GM23338 (cell line): Measurements from ENCODE around the gene VPS35. TPM values are rescaled to one million over a fixed set of nuclear protein-coding genes. Genes with fewer than 3 reads are reported as not detected.

Experiments used
- ATAC-seq: fragments of 200-7000 bp; cut with Tn5 transposase; 3 replicates; pipeline ENCODE4 v1.9.1; 2020
- DNase-seq: peaks from one replicate; pipeline ENCODE4 v3.0.0-alpha.2; 2015; ENCODE audit warnings: low spot score
- H2AFZ ChIP-seq: fragments of 200-600 bp; sonication (generic); 2 replicates; pipeline ENCODE4 v1.8.0; 2016; ENCODE audit warnings: antibody characterized with exemption, mild to moderate bottlenecking, moderate library complexity
- H3F3A ChIP-seq: fragments of 200-600 bp; sonication (generic); replicated peaks from 2 replicates; pipeline ENCODE4 v1.8.0; 2017; ENCODE audit warnings: antibody characterized with exemption, mixed run types, low read depth
- H3K27ac ChIP-seq: fragments of 200-600 bp; sonication (generic); 2 replicates; pipeline ENCODE4 v1.6.1; 2016; ENCODE audit warnings: low read depth
- H3K27me3 ChIP-seq: fragments of 200-600 bp; sonication (generic); 2 replicates; pipeline ENCODE4 v1.8.0; 2016; ENCODE audit warnings: mild to moderate bottlenecking, mixed run types, moderate library complexity; ENCODE audit not compliant: insufficient read depth
- H3K36me3 ChIP-seq: fragments of 200-600 bp; sonication (generic); 2 replicates; pipeline ENCODE4 v1.8.0; 2016; ENCODE audit warnings: mild to moderate bottlenecking; ENCODE audit not compliant: insufficient read depth
- H3K4me1 ChIP-seq: fragments of 200-600 bp; sonication (generic); 2 replicates; pipeline ENCODE4 v1.8.0; 2016; ENCODE audit warnings: mild to moderate bottlenecking, moderate library complexity; ENCODE audit not compliant: insufficient read depth
- H3K4me2 ChIP-seq: fragments of 200-600 bp; sonication (generic); 2 replicates; pipeline ENCODE4 v1.7.1; 2017; ENCODE audit warnings: mixed run types
- H3K4me3 ChIP-seq: fragments of 200-600 bp; sonication (generic); 2 replicates; pipeline ENCODE4 v1.6.1; 2016; ENCODE audit warnings: mixed run types
- H3K79me2 ChIP-seq: fragments of 200-600 bp; sonication (generic); replicated peaks from 2 replicates; pipeline ENCODE4 v1.8.0; 2017; ENCODE audit warnings: mild to moderate bottlenecking; ENCODE audit not compliant: insufficient read depth
- H3K9me2 ChIP-seq: fragments of 200-600 bp; sonication (generic); 2 replicates; pipeline ENCODE4 v1.8.0; 2017; ENCODE audit not compliant: insufficient read depth
- H4K20me1 ChIP-seq: fragments of 200-600 bp; sonication (generic); replicated peaks from 2 replicates; pipeline ENCODE4 v1.8.0; 2017; ENCODE audit warnings: mild to moderate bottlenecking; ENCODE audit not compliant: insufficient read depth
- H3K27ac Mint-ChIP-seq: 2 replicates; pipeline ENCODE4 v1.8.0; 2020; ENCODE audit warnings: inconsistent platforms, mild to moderate bottlenecking, moderate library complexity, mixed read lengths
- H3K27me3 Mint-ChIP-seq: 3 replicates; pipeline ENCODE4 v1.8.0; 2022; ENCODE audit warnings: low read depth, mild to moderate bottlenecking, moderate library complexity, mixed read lengths, inconsistent platforms; ENCODE audit not compliant: insufficient read depth, poor library complexity
- H3K36me3 Mint-ChIP-seq: 3 replicates; pipeline ENCODE4 v1.8.0; 2021; ENCODE audit warnings: low read depth, mild to moderate bottlenecking, inconsistent platforms, moderate library complexity, mixed read lengths
- H3K4me1 Mint-ChIP-seq: 3 replicates; pipeline ENCODE4 v1.8.0; 2020; ENCODE audit warnings: mild to moderate bottlenecking, inconsistent platforms, mixed read lengths
- H3K4me3 Mint-ChIP-seq: 3 replicates; pipeline ENCODE4 v1.8.0; 2021; ENCODE audit warnings: moderate library complexity, mild to moderate bottlenecking, inconsistent platforms, mixed read lengths
- H3K9me3 Mint-ChIP-seq: 3 replicates; pipeline ENCODE4 v1.8.0; 2020; ENCODE audit warnings: moderate library complexity, mild to moderate bottlenecking, inconsistent platforms, mixed read lengths
- CREB1 ChIP-seq: fragments of 250-450 bp; sonication (Bioruptor Pico); IDR thresholded peaks from 2 replicates; pipeline ENCODE4 v1.5.0; 2020; ENCODE audit warnings: low read depth, mild to moderate bottlenecking, moderate library complexity
- CTCF ChIP-seq, 2 experiments: fragments of 200-600 bp in 1 of 2; sonication (generic) in 1 of 2; conservative IDR thresholded peaks; 2 replicates each; pipeline versions ENCODE4 v1.5.1 to v1.6.1; 2016 to 2017; ENCODE audit warnings: antibody characterized with exemption in 2 of 2, low read depth in 2 of 2, mild to moderate bottlenecking in 2 of 2, moderate library complexity in 1 of 2
- ETS1 ChIP-seq: IDR thresholded peaks from 2 replicates; pipeline ENCODE4 v1.6.1; 2016; ENCODE audit warnings: antibody characterized with exemption
- EZH2 ChIP-seq: fragments of 200-600 bp; sonication (generic); IDR thresholded peaks from one replicate; pipeline ENCODE4 v1.8.0; 2017; ENCODE audit warnings: antibody characterized with exemption, mild to moderate bottlenecking, low read depth; ENCODE audit not compliant: unreplicated experiment
- EZH2phosphoT487 ChIP-seq: fragments of 200-600 bp; sonication (generic); IDR thresholded peaks from one replicate; pipeline ENCODE4 v1.8.1; 2018; ENCODE audit warnings: antibody characterized with exemption; ENCODE audit not compliant: unreplicated experiment
- JUNB ChIP-seq: IDR thresholded peaks from one replicate; pipeline ENCODE4 v1.6.1; 2016; ENCODE audit warnings: antibody characterized with exemption; ENCODE audit not compliant: unreplicated experiment
- POLR2AphosphoS5 ChIP-seq: IDR thresholded peaks from 2 replicates; pipeline ENCODE4 v1.6.1; 2016; ENCODE audit warnings: antibody characterized with exemption, low read depth
- STAT1 ChIP-seq: IDR thresholded peaks from one replicate; pipeline ENCODE4 v1.6.1; 2016; ENCODE audit warnings: antibody characterized with exemption; ENCODE audit not compliant: unreplicated experiment
- ZNF114 ChIP-seq: fragments of 250-450 bp; sonication (Bioruptor Pico); IDR thresholded peaks from 2 replicates; pipeline ENCODE4 v1.5.0; 2020; ENCODE audit warnings: mild to moderate bottlenecking, moderate library complexity
- ZNF331 ChIP-seq: fragments of 250-450 bp; sonication (Bioruptor Pico); IDR thresholded peaks from 2 replicates; pipeline ENCODE4 v1.5.0; 2020; ENCODE audit warnings: low read depth, mild to moderate bottlenecking, moderate library complexity
- polyA plus RNA-seq: library from polyadenylated mRNA; unstranded; fragments of >200 nt; fragmentation: Nextera tagmentation; extraction: Ambion mirVana; gene quantifications from 2 replicates; pipeline ENCODE4 v1.2.1, GENCODE V29; 2016
- total RNA-seq: library from RNA; depleted of rRNA; stranded (reverse); fragments of >200 nt; shearing (Covaris generic); gene quantifications from 2 replicates; pipeline ENCODE4 v1.2.3, GENCODE V29; 2014
- TF ChIP-seq, protein P1 (sequence below): IDR thresholded peaks from one replicate; pipeline ENCODE4 v1.6.1; 2018; ENCODE audit warnings: antibody characterized with exemption; ENCODE audit not compliant: unreplicated experiment

The VPS35 gene
- total and polyA plus RNA-seq, 2 experiments from 2014 or later, result 31.1 to 40.0 TPM

DNA sequence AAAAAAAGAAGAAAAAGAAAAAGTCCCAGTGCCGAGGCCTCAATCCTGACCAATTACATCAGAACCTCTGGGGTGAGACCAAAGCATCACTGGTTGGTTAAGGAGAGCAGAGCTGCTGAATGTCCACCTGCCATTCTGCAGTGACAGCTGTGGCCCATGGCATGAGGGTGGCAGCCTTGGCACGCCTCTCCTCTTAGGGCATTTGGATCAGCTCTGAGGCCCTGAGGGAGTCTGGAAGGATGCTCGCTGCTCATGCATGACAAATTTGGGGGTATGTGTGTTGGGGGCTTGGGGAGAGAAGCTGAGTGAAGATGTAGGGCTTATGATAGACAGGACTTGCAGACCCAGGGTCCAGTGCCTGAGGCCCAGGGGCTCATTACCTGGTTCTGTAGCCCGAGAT lies 32.9 kb upstream of the VPS35 start:
- TF ChIP-seq CTCF (conservative IDR thresholded peaks at IDR 0.05; ENCODE audit: low read depth in 2 of 2), result no peak
- no peak for TF ChIP-seq ETS1
- no peak for TF ChIP-seq EZH2phosphoT487
- TF ChIP-seq ZNF114, result no peak
- TF ChIP-seq STAT1, result no peak
- no peak for TF ChIP-seq EZH2
- no peak for TF ChIP-seq ZNF331 (CRISPR knock-in tag)
- TF ChIP-seq, protein P1, sequence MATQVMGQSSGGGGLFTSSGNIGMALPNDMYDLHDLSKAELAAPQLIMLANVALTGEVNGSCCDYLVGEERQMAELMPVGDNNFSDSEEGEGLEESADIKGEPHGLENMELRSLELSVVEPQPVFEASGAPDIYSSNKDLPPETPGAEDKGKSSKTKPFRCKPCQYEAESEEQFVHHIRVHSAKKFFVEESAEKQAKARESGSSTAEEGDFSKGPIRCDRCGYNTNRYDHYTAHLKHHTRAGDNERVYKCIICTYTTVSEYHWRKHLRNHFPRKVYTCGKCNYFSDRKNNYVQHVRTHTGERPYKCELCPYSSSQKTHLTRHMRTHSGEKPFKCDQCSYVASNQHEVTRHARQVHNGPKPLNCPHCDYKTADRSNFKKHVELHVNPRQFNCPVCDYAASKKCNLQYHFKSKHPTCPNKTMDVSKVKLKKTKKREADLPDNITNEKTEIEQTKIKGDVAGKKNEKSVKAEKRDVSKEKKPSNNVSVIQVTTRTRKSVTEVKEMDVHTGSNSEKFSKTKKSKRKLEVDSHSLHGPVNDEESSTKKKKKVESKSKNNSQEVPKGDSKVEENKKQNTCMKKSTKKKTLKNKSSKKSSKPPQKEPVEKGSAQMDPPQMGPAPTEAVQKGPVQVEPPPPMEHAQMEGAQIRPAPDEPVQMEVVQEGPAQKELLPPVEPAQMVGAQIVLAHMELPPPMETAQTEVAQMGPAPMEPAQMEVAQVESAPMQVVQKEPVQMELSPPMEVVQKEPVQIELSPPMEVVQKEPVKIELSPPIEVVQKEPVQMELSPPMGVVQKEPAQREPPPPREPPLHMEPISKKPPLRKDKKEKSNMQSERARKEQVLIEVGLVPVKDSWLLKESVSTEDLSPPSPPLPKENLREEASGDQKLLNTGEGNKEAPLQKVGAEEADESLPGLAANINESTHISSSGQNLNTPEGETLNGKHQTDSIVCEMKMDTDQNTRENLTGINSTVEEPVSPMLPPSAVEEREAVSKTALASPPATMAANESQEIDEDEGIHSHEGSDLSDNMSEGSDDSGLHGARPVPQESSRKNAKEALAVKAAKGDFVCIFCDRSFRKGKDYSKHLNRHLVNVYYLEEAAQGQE, result no peak
- no peak for TF ChIP-seq POLR2AphosphoS5
- H3K4me1 Mint-ChIP-seq, result no peaks in the 10 kb centered on the region
- H3K4me3 ChIP-seq, result no peak overlapping the region
- no peaks in the 10 kb centered on the region for H3F3A ChIP-seq
- no peaks in the 10 kb centered on the region for H3K36me3 Mint-ChIP-seq
- H3K4me2 ChIP-seq, result no peak overlapping the region
- peaks cover 9% of the 10 kb centered on the region for H3K27me3 Mint-ChIP-seq
- H4K20me1 ChIP-seq, result no peaks in the 10 kb centered on the region
- no peaks in the 10 kb centered on the region for H3K36me3 ChIP-seq
- no peak overlapping the region for H2AFZ ChIP-seq
- peaks cover 14% of the 10 kb centered on the region for H3K9me3 Mint-ChIP-seq
- H3K27me3 ChIP-seq, result no peaks in the 10 kb centered on the region
- no peak for ATAC-seq
- no peak overlapping the region for H3K27ac Mint-ChIP-seq
- H3K9me2 ChIP-seq, result no peaks in the 10 kb centered on the region
- H3K27ac ChIP-seq, result no peak overlapping the region
- H3K4me1 ChIP-seq, result no peaks in the 10 kb centered on the region
- no peak overlapping the region for H3K4me3 Mint-ChIP-seq
- DNase-seq, result no peak
- no peaks in the 10 kb centered on the region for H3K79me2 ChIP-seq

- peaks cover 10% of the 10 kb centered on the region for H3K9me3 Mint-ChIP-seq
- H3K4me2 ChIP-seq, result no peak overlapping the region
- H4K20me1 ChIP-seq, result no peaks in the 10 kb centered on the region
- no peaks in the 10 kb centered on the region for H3K27me3 ChIP-seq
- no peak for DNase-seq
- no peaks in the 10 kb centered on the region for H3K9me2 ChIP-seq
- H3K4me1 Mint-ChIP-seq, result no peaks in the 10 kb centered on the region
- no peak overlapping the region for H3K27ac ChIP-seq
- peaks cover 9% of the 10 kb centered on the region for H3K27me3 Mint-ChIP-seq
- no peak for ATAC-seq
- H3K79me2 ChIP-seq, result no peaks in the 10 kb centered on the region
- H3K4me3 ChIP-seq, result no peak overlapping the region
- no peak overlapping the region for H2AFZ ChIP-seq
- H3K36me3 Mint-ChIP-seq, result no peaks in the 10 kb centered on the region
- H3K27ac Mint-ChIP-seq, result no peak overlapping the region
- TF ChIP-seq JUNB (no peak), POLR2AphosphoS5 (no peak), EZH2phosphoT487 (no peak), CREB1 (no peak), ZNF114 (no peak), ETS1 (no peak)
- TF ChIP-seq, protein P1, result no peak
- no peaks in the 10 kb centered on the region for H3K4me1 ChIP-seq
- no peak overlapping the region for H3K4me3 Mint-ChIP-seq
- no peaks in the 10 kb centered on the region for H3K36me3 ChIP-seq
- no peaks in the 10 kb centered on the region for H3F3A ChIP-seq
These were observed 31.6 kb upstream of the VPS35 start for GRCh38 chr16:46720619-46721018.
